Measurements from ENCODE around the gene CASTOR1.

CASTOR1 gene

GRCh38 chr22:30245181-30245984, 43.9 kb downstream of the CASTOR1 start:
- no peak for TF ChIP-seq CTCF (IDR thresholded peaks at IDR 0.05; ENCODE audit: low read depth, low read length)
- no peak for DNase-seq
- Histone ChIP-seq H3K36me3 (no peaks in the 10 kb centered on the region), H3K27me3 (peaks cover 8% of the 10 kb centered on the region; the same call in 1 of the 2 replicates), H3K4me3 (ENCODE audit: low read depth, low read length) (peak overlapping the region; percentile 58), H3K4me1 (no peaks in the 10 kb centered on the region; the same call in 1 of the 2 replicates), H3K9me3 (no peaks in the 10 kb centered on the region)

- Histone ChIP-seq H3K4me1 (no peaks in the 10 kb centered on the region; the same call in 1 of the 2 replicates), H3K36me3 (no peaks in the 10 kb centered on the region), H3K4me3 (ENCODE audit: low read depth, low read length) (no peak overlapping the region), H3K9me3 (no peaks in the 10 kb centered on the region), H3K27me3 (peaks cover 8% of the 10 kb centered on the region; the same call in 1 of the 2 replicates)
- no peak for DNase-seq
- no peak for TF ChIP-seq CTCF (IDR thresholded peaks at IDR 0.05; ENCODE audit: low read depth, low read length)
Measured at GRCh38 chr22:30244641-30245040, 44.7 kb downstream of the CASTOR1 start.

- H3K4me3 ChIP-seq (ENCODE audit: low read depth, low read length): no peak overlapping the region
- no peaks in the 10 kb centered on the region for H3K36me3 ChIP-seq
- DNase-seq: no peak
- no peak for TF ChIP-seq CTCF (IDR thresholded peaks at IDR 0.05; ENCODE audit: low read depth, low read length)
- H3K27me3 ChIP-seq: peaks cover 8% of the 10 kb centered on the region; the same call in 1 of the 2 replicates
- H3K9me3 ChIP-seq: no peaks in the 10 kb centered on the region
- no peaks in the 10 kb centered on the region for H3K4me1 ChIP-seq
Measured at GRCh38 chr22:30244066-30244465, 45.2 kb downstream of the CASTOR1 start.

- no peak overlapping the region for H3K4me3 ChIP-seq (ENCODE audit: low read depth, low read length)
- H3K36me3 ChIP-seq: no peaks in the 10 kb centered on the region
- H3K9me3 ChIP-seq: no peaks in the 10 kb centered on the region
- H3K27me3 ChIP-seq: peaks cover 8% of the 10 kb centered on the region; the same call in 1 of the 2 replicates
- DNase-seq: no peak
- TF ChIP-seq CTCF (IDR thresholded peaks at IDR 0.05; ENCODE audit: low read depth, low read length): no peak
- H3K4me1 ChIP-seq: no peaks in the 10 kb centered on the region
Measured at GRCh38 chr22:30243661-30244060, 45.6 kb downstream of the CASTOR1 start.

- H3K4me1 ChIP-seq: no peaks in the 10 kb centered on the region
- no peaks in the 10 kb centered on the region for H3K9me3 ChIP-seq
- no peak for TF ChIP-seq CTCF (IDR thresholded peaks at IDR 0.05; ENCODE audit: low read depth, low read length)
- H3K27me3 ChIP-seq: peaks cover 8% of the 10 kb centered on the region; the same call in 1 of the 2 replicates
- no peak overlapping the region for H3K4me3 ChIP-seq (ENCODE audit: low read depth, low read length)
- no peak for DNase-seq
- no peaks in the 10 kb centered on the region for H3K36me3 ChIP-seq
Measured at GRCh38 chr22:30241576-30242371, 47.5 kb downstream of the CASTOR1 start.

Measured in BE2C (cell line).